Heart left ventricle (tissue), 16 donors: ENCODE measurements around the gene NTM. TPM values are rescaled to one million over a fixed set of nuclear protein-coding genes. Genes with fewer than 3 reads are reported as not detected.

Experiments
- ATAC-seq, 4 donors: fragments of 200-7000 bp; cut with Tn5 transposase; one replicate each; pipeline ENCODE4 v1.9.1; 2020 to 2022; ENCODE audit warnings: moderate library complexity in 4 of 4, mild to moderate bottlenecking in 3 of 4, moderate number of reproducible peaks in 1 of 4
- DNase-seq, 5 donors: peaks; one replicate each; pipeline ENCODE4 v3.0.0-alpha.2; 2020
- H3K27ac ChIP-seq, 12 donors: fragments of 200-600 bp; sonication (generic) in 4 of 12; one replicate each; pipeline versions ENCODE4 v1.5.0 to v1.8.0; 2016 to 2022; ENCODE audit warnings: mild to moderate bottlenecking in 2 of 12
- H3K27me3 ChIP-seq, 9 donors: fragments of 200-600 bp; sonication (generic) in 2 of 9; one replicate each; pipeline versions ENCODE4 v1.5.1 to v1.8.0; 2016 to 2022; ENCODE audit warnings: mild to moderate bottlenecking in 3 of 9
- H3K36me3 ChIP-seq, 9 donors: fragments of 200-600 bp; sonication (generic) in 2 of 9; one replicate each; pipeline versions ENCODE4 v1.5.0 to v1.8.0; 2018 to 2022; ENCODE audit warnings: mild to moderate bottlenecking in 2 of 9
- H3K4me1 ChIP-seq, 12 donors: fragments of 200-600 bp; sonication (generic) in 4 of 12; one replicate each; pipeline versions ENCODE4 v1.5.0 to v1.8.0; 2016 to 2022; ENCODE audit warnings: mild to moderate bottlenecking in 3 of 12
- H3K4me3 ChIP-seq, 12 donors: fragments of 200-600 bp; sonication (generic) in 4 of 12; one replicate each; pipeline versions ENCODE4 v1.5.0 to v1.8.0; 2017 to 2022; ENCODE audit warnings: mild to moderate bottlenecking in 9 of 12, moderate library complexity in 4 of 12
- H3K9me3 ChIP-seq, 12 donors: fragments of 200-600 bp; sonication (generic) in 4 of 12; one replicate each; pipeline versions ENCODE4 v1.5.0 to v1.8.0; 2016 to 2022; ENCODE audit warnings: mild to moderate bottlenecking in 1 of 12
- POLR2A ChIP-seq, 2 donors: fragments of 450-650 bp; IDR thresholded peaks; one replicate each; pipeline ENCODE4 v1.6.1; 2017; ENCODE audit warnings: antibody characterized with exemption in 2 of 2, mild to moderate bottlenecking in 2 of 2, moderate library complexity in 2 of 2
- WGBS, 4 donors: extraction: QIAGEN DNeasy Blood & Tissue Kit in 2 of 4; methylation state at CpG; one replicate each; pipeline versions ENCODE4 v1.1.5 to v1.1.7; 2013 to 2018; 5-methylcytosine and 5-hydroxymethylcytosine counted together
- intact Hi-C, 10 donors: fragments of 100-400 bp; cut with DNase I; formaldehyde crosslinking; loops; one replicate each; pipeline versions ENCODE4 v1.11.1 to v1.14.2; 2022
- polyA plus RNA-seq, 2 donors: library from polyadenylated mRNA; stranded (reverse); fragments of 200-250 nt; gene quantifications; one replicate each; pipeline ENCODE4 v1.2.3, GENCODE V29; 2013
- total RNA-seq, 9 donors: library from RNA; depleted of rRNA in 2 of 9; stranded (reverse); fragments of >200 nt in 2 of 9; fragmentation: NEBNext Ultra II Directional in 3 of 9; extraction: Animal tissue kit (Norgen Biotek cat#: 25700) in 3 of 9; gene quantifications; one replicate each; pipeline versions ENCODE4 v1.1.0 to v1.2.4, GENCODE V29; 2016 to 2023
- TF ChIP-seq, protein P1 (sequence below), 12 donors: fragments of 200-600 bp; sonication (generic) in 4 of 12; IDR thresholded peaks; one replicate each; pipeline versions ENCODE4 v1.5.0 to v1.8.0; 2018 to 2022; ENCODE audit warnings: antibody characterized with exemption in 12 of 12, mild to moderate bottlenecking in 5 of 12
- donor health status: ischemic (EF 13 %, LVEDD 7.1; RV severe dilation, severe dysfunction).
- donor health status: healthy with polysubstance abuse.
- donor health status: DM: no; HTN: yes; CAD: no.
- donor health status: DM: no; HTN: no; CAD: no.
- donor health status: ischemic (EF 25% LVEDD 6.9; RV normal size, moderate dysfunction).
- donor health status: ischemic (EF 25% LVEDD 5.7; RV mildly dilated, moderate dysfunction).
- donor health status: healthy.
- donor health status: DM: yes; HTN: yes; CAD: no.
- donor health status: ischemic (EF 35%, LVEDD 5.7; RV mildly dilated, moderate dysfunction).
- donor health status: nonischemic (EF 11% LVEDD 7.7; RV severe dilation, severe dysfunction).
- donor health status: DM: yes; HTN: yes; CAD: no.
- donor health status: PGD.
- donor health status: ischemic (EF 29% LVEDD 5.4; RV normal size, mild dysfunction).
- donor health status: nonischemic (EF 23%, LVEDD 6.1; RV moderate dilation, normal function).

The NTM gene
- total and polyA plus RNA-seq, 11 donors, result 0.40 to 7.7 (median 1.5) TPM

GRCh38 chr11:131633921-131634715 is 263.7 kb downstream of the NTM start:
- Histone ChIP-seq H3K9me3 (no peaks in the 10 kb centered on the region), H3K27me3 (no peaks in the 10 kb centered on the region), H3K4me3 (no peak overlapping the region), H3K27ac (no peak overlapping the region), H3K36me3 (no peaks in the 10 kb centered on the region), H3K4me1 (no peaks in the 10 kb centered on the region)
- intact Hi-C loops, result no loop called here
- 76 to 81% (median 79%) methylated on average over 8 of the region's 8 CpGs for WGBS, 4 donors
- ATAC-seq (no peak), DNase-seq (no peak)
- no peak for TF ChIP-seq POLR2A (IDR thresholded peaks at IDR 0.05)
- TF ChIP-seq, protein P1, sequence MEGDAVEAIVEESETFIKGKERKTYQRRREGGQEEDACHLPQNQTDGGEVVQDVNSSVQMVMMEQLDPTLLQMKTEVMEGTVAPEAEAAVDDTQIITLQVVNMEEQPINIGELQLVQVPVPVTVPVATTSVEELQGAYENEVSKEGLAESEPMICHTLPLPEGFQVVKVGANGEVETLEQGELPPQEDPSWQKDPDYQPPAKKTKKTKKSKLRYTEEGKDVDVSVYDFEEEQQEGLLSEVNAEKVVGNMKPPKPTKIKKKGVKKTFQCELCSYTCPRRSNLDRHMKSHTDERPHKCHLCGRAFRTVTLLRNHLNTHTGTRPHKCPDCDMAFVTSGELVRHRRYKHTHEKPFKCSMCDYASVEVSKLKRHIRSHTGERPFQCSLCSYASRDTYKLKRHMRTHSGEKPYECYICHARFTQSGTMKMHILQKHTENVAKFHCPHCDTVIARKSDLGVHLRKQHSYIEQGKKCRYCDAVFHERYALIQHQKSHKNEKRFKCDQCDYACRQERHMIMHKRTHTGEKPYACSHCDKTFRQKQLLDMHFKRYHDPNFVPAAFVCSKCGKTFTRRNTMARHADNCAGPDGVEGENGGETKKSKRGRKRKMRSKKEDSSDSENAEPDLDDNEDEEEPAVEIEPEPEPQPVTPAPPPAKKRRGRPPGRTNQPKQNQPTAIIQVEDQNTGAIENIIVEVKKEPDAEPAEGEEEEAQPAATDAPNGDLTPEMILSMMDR (IDR thresholded peaks at IDR 0.05), result no peak

DNA sequence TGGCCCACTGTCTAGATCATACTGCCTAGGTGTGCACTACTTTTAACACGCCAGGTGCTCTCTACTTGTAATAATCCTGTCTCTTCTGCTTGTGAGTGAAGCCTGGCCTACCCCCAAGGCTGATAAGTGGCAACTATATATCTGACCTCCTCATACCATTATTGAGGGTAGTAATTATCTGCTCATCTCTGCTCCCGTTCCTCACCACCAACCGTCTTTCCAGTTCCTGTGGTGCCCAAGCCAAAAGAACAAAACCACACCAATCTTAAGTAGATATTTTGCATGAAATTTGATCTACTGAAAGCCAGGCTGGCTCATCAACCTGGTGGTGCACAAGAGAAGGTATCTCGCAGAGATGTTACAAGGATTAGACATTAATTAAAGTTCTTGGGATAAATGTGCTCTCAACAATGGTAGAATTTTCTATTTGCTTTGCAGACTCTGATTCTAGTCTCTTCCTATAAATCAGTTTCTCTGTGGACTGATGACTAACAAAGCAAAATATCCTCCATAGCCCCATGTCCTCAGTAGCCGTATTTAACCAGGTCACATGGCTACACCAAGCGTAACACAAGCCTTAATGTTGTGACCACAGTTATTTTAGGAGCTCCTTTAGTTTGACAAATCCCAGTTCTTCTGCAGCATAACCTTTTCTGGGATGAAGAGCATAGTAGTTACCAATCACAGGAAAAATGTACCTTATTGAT is 267.2 kb downstream of the NTM start:
- ATAC-seq, result no peak

DNA sequence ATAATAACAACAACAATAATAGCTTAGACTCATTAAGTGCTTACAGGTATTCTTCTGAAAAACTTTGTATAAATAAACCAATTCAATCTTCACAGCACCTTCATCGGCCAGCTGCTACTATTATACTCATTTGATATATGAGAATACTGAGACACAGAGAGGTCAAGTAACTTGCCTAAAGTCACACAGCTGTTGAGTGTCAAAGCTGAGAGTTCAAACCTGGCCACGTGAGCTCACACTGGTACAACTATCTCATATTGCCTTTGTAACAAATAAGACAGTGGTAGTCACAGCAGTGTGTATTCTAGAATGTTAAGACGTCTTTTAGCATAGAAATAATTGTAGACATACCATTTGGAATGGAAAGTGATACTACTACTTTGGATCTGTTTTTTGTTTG is 268.5 kb downstream of the NTM start:
- no peak for DNase-seq
- intact Hi-C loops, result no loop called here
- H3K36me3 ChIP-seq, result no peaks in the 10 kb centered on the region
- no peaks in the 10 kb centered on the region for H3K4me1 ChIP-seq
- H3K4me3 ChIP-seq, result no peak overlapping the region
- no peak for ATAC-seq
- H3K27me3 ChIP-seq, result no peaks in the 10 kb centered on the region
- no peak overlapping the region for H3K27ac ChIP-seq
- no peak for TF ChIP-seq POLR2A (IDR thresholded peaks at IDR 0.05)
- TF ChIP-seq, protein P1 (IDR thresholded peaks at IDR 0.05), result no peak
- 79 to 87% (median 85%) methylated on average over 3 of the region's 3 CpGs for WGBS, 4 donors
- H3K9me3 ChIP-seq, result no peaks in the 10 kb centered on the region

More for the DNA sequence above, 267.2 kb downstream of the NTM start:
- no peaks in the 10 kb centered on the region for H3K9me3 ChIP-seq
- TF ChIP-seq POLR2A (IDR thresholded peaks at IDR 0.05), result no peak
- TF ChIP-seq, protein P1 (IDR thresholded peaks at IDR 0.05), result no peak
- intact Hi-C loops, result no loop called here
- no peak for DNase-seq
- WGBS, 4 donors, result 77 to 83% (median 79%) methylated on average over 6 of the region's 6 CpGs
- no peak overlapping the region for H3K27ac ChIP-seq
- no peak overlapping the region for H3K4me3 ChIP-seq
- no peaks in the 10 kb centered on the region for H3K4me1 ChIP-seq
- no peaks in the 10 kb centered on the region for H3K27me3 ChIP-seq
- H3K36me3 ChIP-seq, result no peaks in the 10 kb centered on the region

DNA sequence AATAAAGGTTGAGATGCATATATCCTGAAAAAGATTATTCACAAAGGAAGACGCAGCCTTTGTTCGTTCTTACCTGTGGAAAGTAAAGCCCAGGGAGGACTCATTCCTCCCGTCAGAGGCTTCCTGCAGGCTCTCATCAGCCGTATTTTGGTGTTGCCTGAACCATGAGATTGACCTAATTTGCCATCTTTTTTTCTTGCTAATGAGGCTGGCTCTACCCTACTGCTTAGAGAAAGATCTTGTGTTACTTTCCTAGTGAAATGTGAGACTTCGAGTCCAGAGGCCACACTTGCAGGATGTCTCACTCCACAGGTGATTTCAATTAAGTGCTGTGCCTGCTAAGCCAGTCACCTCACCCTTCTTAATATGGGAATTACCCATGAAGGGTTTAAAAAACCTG is 269.9 kb downstream of the NTM start:
- TF ChIP-seq, protein P1 (IDR thresholded peaks at IDR 0.05), result no peak
- TF ChIP-seq POLR2A (IDR thresholded peaks at IDR 0.05), result no peak
- intact Hi-C loops, result no loop called here
- Histone ChIP-seq H3K4me1 (no peaks in the 10 kb centered on the region), H3K27me3 (no peaks in the 10 kb centered on the region), H3K27ac (no peak overlapping the region), H3K36me3 (no peaks in the 10 kb centered on the region), H3K9me3 (no peaks in the 10 kb centered on the region), H3K4me3 (no peak overlapping the region)
- WGBS, 4 donors, result 36 to 53% (median 45%) methylated on average over 5 of the region's 5 CpGs
- no peak for ATAC-seq
- no peak for DNase-seq
